ENCODE data around the gene SREBF1.

DNA sequence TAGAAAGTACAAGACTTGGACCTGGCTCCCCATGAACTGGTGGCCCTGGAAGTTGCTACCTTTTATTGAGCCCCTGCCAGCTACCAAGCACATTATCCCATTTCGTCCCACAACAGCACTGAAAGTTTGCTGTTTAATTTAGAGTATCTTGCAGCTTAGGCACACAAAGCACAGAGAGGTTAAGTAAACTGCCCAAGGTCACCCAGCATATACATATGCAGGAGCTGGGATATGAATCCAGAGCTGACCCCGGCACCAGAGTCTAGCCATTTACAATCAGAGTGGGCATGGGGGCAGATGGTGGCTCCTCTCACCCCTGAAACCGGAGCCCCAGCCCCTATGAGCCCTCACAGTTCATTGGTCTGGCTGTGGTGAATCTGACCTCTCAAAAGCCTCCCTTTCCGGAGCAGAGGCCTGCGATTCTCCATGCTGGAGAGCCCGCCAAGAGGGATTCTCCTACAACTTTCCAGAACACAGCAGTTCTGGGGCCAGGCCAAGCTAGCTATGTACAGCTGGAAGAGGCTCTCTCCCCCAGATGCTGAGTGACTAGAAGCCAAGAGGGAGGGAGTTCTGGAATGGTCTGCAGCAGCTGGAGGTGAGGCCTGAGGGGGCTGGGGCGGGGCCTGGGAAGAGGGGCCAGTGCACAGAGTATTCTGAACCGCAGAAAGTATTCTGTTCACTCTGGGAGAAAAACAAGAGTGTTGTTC lies 58.3 kb downstream of the SREBF1 start:
- TF ChIP-seq CTCF (conservative IDR thresholded peaks at IDR 0.05 in 1 of 2, IDR thresholded peaks at IDR 0.05 in 1 of 2; ENCODE audit: extremely low read depth in 1 of 2, insufficient read depth in 1 of 2, low read depth in 1 of 2, low read length in 2 of 2) = no peak
- TF ChIP-seq EZH2 (IDR thresholded peaks at IDR 0.05; ENCODE audit: borderline replicate concordance, low read length) = no peak

Measured in mammary epithelial cell (primary cell).